Osteoblast (primary cell): ENCODE measurements around the gene ZNF541. TPM values are rescaled to one million over a fixed set of nuclear protein-coding genes. Genes with fewer than 3 reads are reported as not detected.
A peak's percentile ranks its signal among the peaks of the same experiment; 100 is the strongest.

Experiments used
- DNase-seq: peaks from one replicate; pipeline ENCODE4 v3.0.0; 2011; ENCODE audit warnings: low spot score, mixed read lengths; ENCODE audit not compliant: insufficient read length; ENCODE audit errors: missing footprints
- H2AFZ ChIP-seq: 2 replicates; pipeline ENCODE4 v1.6.0; 2011; ENCODE audit warnings: mild to moderate bottlenecking, low read length
- H3K27ac ChIP-seq: 2 replicates; pipeline ENCODE4 v1.5.1; 2011; ENCODE audit warnings: mild to moderate bottlenecking, low read depth, low read length, moderate library complexity
- H3K27me3 ChIP-seq: 2 replicates; pipeline ENCODE4 v1.6.0; 2012; ENCODE audit warnings: mild to moderate bottlenecking, control low read depth, inconsistent platforms, low read length, moderate library complexity; ENCODE audit not compliant: insufficient read depth
- H3K36me3 ChIP-seq: 2 replicates; pipeline ENCODE4 v1.5.1; 2011; ENCODE audit warnings: mild to moderate bottlenecking, low read length, control low read depth, moderate library complexity; ENCODE audit not compliant: insufficient read depth
- H3K4me1 ChIP-seq: 2 replicates; pipeline ENCODE4 v1.5.1; 2011; ENCODE audit warnings: mild to moderate bottlenecking, low read length, control low read depth, moderate library complexity; ENCODE audit not compliant: insufficient read depth
- H3K4me2 ChIP-seq: 2 replicates; pipeline ENCODE4 v1.6.0; 2011; ENCODE audit warnings: mild to moderate bottlenecking, low read length; ENCODE audit not compliant: insufficient read depth
- H3K4me3 ChIP-seq: fragments of 200-600 bp; sonication (generic); 3 replicates; pipeline ENCODE4 v1.5.1; 2012; ENCODE audit warnings: mild to moderate bottlenecking, low read length, inconsistent platforms; ENCODE audit not compliant: insufficient read depth
- H3K79me2 ChIP-seq: 2 replicates; pipeline ENCODE4 v1.6.0; 2012; ENCODE audit warnings: mild to moderate bottlenecking, low read length, control low read depth, inconsistent platforms; ENCODE audit not compliant: insufficient read depth
- H3K9me3 ChIP-seq: 2 replicates; pipeline ENCODE4 v1.5.1; 2011; ENCODE audit warnings: low read depth, low read length, control low read depth
- H4K20me1 ChIP-seq: 2 replicates; pipeline ENCODE4 v1.6.0; 2012; ENCODE audit warnings: mild to moderate bottlenecking, low read length, control low read depth; ENCODE audit not compliant: insufficient read depth
- CTCF ChIP-seq: IDR thresholded peaks from 2 replicates; pipeline ENCODE4 v1.5.1; 2011; ENCODE audit warnings: mild to moderate bottlenecking, low read depth, low read length, moderate library complexity; ENCODE audit errors: extremely low read depth
- total RNA-seq: library from RNA; depleted of rRNA; stranded (reverse); fragments of >200 nt; gene quantifications from 2 replicates; pipeline ENCODE4 v1.2.3, GENCODE V29; 2012

ZNF541 gene
- total RNA-seq, 1 donor, result under 0.01 TPM

- H3K4me1 ChIP-seq, result no peaks in the 10 kb centered on the region
- no peak overlapping the region for H3K4me3 ChIP-seq
- H3K4me2 ChIP-seq, result no peak overlapping the region
- no peaks in the 10 kb centered on the region for H3K79me2 ChIP-seq
- no peaks in the 10 kb centered on the region for H3K36me3 ChIP-seq
- no peaks in the 10 kb centered on the region for H3K9me3 ChIP-seq
- no peaks in the 10 kb centered on the region for H4K20me1 ChIP-seq
- peak; percentile 86 for DNase-seq
- H2AFZ ChIP-seq, result no peak overlapping the region
- no peak overlapping the region for H3K27ac ChIP-seq
- peaks cover 4% of the 10 kb centered on the region for H3K27me3 ChIP-seq
- peak; percentile 46 for TF ChIP-seq CTCF
Measured at GRCh38 chr19:47540748-47541147, 32.2 kb downstream of the ZNF541 start.

- H3K4me2 ChIP-seq, result no peak overlapping the region
- H4K20me1 ChIP-seq, result no peaks in the 10 kb centered on the region
- no peak for TF ChIP-seq CTCF
- H3K79me2 ChIP-seq, result no peaks in the 10 kb centered on the region
- no peak overlapping the region for H3K27ac ChIP-seq
- H3K4me3 ChIP-seq, result no peak overlapping the region
- no peaks in the 10 kb centered on the region for H3K4me1 ChIP-seq
- no peak overlapping the region for H2AFZ ChIP-seq
- no peaks in the 10 kb centered on the region for H3K36me3 ChIP-seq
- H3K9me3 ChIP-seq, result no peaks in the 10 kb centered on the region
- DNase-seq, result no peak
- H3K27me3 ChIP-seq, result no peaks in the 10 kb centered on the region
Measured at GRCh38 chr19:47539747-47540311, 33.1 kb downstream of the ZNF541 start.

- H3K79me2 ChIP-seq, result no peaks in the 10 kb centered on the region
- H3K9me3 ChIP-seq, result no peaks in the 10 kb centered on the region
- no peak overlapping the region for H3K4me3 ChIP-seq
- H3K27me3 ChIP-seq, result no peaks in the 10 kb centered on the region
- no peak for DNase-seq
- H3K4me1 ChIP-seq, result no peaks in the 10 kb centered on the region
- no peak overlapping the region for H3K27ac ChIP-seq
- H4K20me1 ChIP-seq, result no peaks in the 10 kb centered on the region
- no peaks in the 10 kb centered on the region for H3K36me3 ChIP-seq
- no peak overlapping the region for H3K4me2 ChIP-seq
- TF ChIP-seq CTCF, result no peak
- no peak overlapping the region for H2AFZ ChIP-seq
Measured at GRCh38 chr19:47538812-47539211, 34.1 kb downstream of the ZNF541 start.

- no peak for DNase-seq
- H3K27me3 ChIP-seq, result no peaks in the 10 kb centered on the region
- no peaks in the 10 kb centered on the region for H3K36me3 ChIP-seq
- H3K9me3 ChIP-seq, result no peaks in the 10 kb centered on the region
- no peaks in the 10 kb centered on the region for H3K4me1 ChIP-seq
- H4K20me1 ChIP-seq, result no peaks in the 10 kb centered on the region
- H3K79me2 ChIP-seq, result no peaks in the 10 kb centered on the region
- H3K4me2 ChIP-seq, result no peak overlapping the region
- no peak overlapping the region for H3K4me3 ChIP-seq
- TF ChIP-seq CTCF, result no peak
- H2AFZ ChIP-seq, result no peak overlapping the region
- no peak overlapping the region for H3K27ac ChIP-seq
Measured at GRCh38 chr19:47537493-47537892, 35.5 kb downstream of the ZNF541 start.
